HUES48 (cell line): ENCODE results near the gene LIPF.
"Not testable (repeated sequence)": the region's sequence is repeated elsewhere in the genome, so short reads cannot be mapped to it uniquely, and the experiment has no call there.

Experiments
- H3K27ac ChIP-seq: one replicate; pipeline ENCODE4 v1.7.0; 2013; ENCODE audit warnings: low read depth, low read length, inconsistent platforms
- H3K27me3 ChIP-seq: 2 replicates; pipeline ENCODE4 v1.6.1; 2013; ENCODE audit warnings: mild to moderate bottlenecking, low read length; ENCODE audit not compliant: control insufficient read depth, insufficient read depth
- H3K36me3 ChIP-seq: 2 replicates; pipeline ENCODE4 v1.6.1; 2013; ENCODE audit warnings: low read length; ENCODE audit not compliant: control insufficient read depth, insufficient read depth
- H3K4me1 ChIP-seq: 2 replicates; pipeline ENCODE4 v1.6.1; 2013; ENCODE audit warnings: mild to moderate bottlenecking, low read length; ENCODE audit not compliant: control insufficient read depth, insufficient read depth
- H3K4me3 ChIP-seq: 2 replicates; pipeline ENCODE4 v1.5.1; 2013; ENCODE audit warnings: mild to moderate bottlenecking, low read depth, low read length
- H3K9ac ChIP-seq: 2 replicates; pipeline ENCODE4 v1.6.1; 2013; ENCODE audit warnings: mild to moderate bottlenecking, low read depth, low read length, moderate library complexity
- H3K9me3 ChIP-seq: 2 replicates; pipeline ENCODE4 v1.6.1; 2013; ENCODE audit warnings: low read length; ENCODE audit not compliant: control insufficient read depth, insufficient read depth

LIPF gene

DNA sequence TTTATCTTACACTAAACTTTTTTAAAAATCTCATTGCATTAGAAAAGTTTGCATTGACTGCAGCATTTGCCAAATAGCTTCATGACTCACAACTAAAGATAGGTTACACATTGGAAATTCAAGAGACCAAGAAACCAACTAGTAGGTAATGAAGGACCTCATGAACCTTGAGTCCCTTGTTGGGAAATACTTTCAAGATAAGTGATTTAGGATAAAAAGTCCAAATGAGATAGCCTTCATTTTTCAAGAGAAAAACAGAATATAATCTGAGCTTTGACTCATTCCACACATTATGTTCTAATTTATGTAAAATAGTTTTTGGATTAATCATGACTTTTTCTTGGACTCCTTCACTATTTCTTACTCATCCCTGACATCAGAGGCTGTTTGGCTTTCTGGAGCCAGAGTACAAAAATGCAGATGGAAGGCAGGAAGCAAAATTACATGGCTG is 13.1 kb upstream of the LIPF start:
- no peak overlapping the region for H3K9ac ChIP-seq
- H3K4me3 ChIP-seq: no peak overlapping the region
- no peaks in the 10 kb centered on the region for H3K36me3 ChIP-seq
- no peaks in the 10 kb centered on the region for H3K4me1 ChIP-seq
- no peaks in the 10 kb centered on the region for H3K9me3 ChIP-seq
- H3K27me3 ChIP-seq: no peaks in the 10 kb centered on the region
- no peak overlapping the region for H3K27ac ChIP-seq

DNA sequence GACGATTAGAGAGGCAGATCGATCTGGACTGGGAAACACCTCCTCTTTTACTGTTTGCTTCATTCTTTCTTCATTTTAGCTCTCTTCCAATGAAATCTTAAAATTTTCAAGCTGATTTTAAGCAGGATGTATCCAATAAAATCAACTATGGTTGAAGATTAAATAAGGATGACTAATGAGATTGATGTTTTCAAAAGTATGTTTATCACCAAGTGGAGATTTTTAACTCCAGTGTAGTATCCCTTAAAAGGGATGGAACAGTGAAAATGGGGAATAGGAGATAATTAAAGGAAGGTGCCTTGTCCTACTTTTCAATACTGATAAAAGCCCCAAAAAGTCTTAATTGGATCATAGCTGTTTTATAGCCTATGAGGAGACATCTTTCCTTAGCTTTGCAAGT is 11.6 kb upstream of the LIPF start:
- Histone ChIP-seq H3K4me1 (no peaks in the 10 kb centered on the region), H3K9me3 (no peaks in the 10 kb centered on the region), H3K9ac (no peak overlapping the region), H3K27ac (no peak overlapping the region), H3K27me3 (no peaks in the 10 kb centered on the region), H3K4me3 (no peak overlapping the region), H3K36me3 (no peaks in the 10 kb centered on the region)

DNA sequence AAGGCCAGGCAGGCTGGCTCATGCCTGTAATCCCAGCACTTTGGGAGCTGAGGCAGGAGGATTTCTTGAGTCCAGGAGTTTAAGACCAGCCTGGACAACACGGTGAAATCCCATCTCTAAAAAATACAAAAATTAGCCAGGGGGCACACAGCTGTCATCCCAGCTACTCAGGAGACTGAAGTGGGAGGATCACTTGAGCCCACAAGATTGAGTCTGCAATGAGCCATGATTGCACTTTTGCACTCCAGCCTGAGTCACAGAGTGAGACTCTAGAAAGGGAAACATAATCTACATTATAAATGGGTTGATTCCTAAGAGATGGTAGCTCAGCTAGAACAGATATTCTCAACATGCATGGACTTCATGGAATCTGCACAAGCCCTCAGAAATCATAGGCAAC is 6.3 kb upstream of the LIPF start:
- Histone ChIP-seq H3K4me1 (no peaks in the 10 kb centered on the region), H3K9me3 (no peaks in the 10 kb centered on the region), H3K9ac (no peak overlapping the region), H3K4me3 (no peak overlapping the region), H3K27me3 (no peaks in the 10 kb centered on the region), H3K36me3 (no peaks in the 10 kb centered on the region), H3K27ac (no peak overlapping the region)

DNA sequence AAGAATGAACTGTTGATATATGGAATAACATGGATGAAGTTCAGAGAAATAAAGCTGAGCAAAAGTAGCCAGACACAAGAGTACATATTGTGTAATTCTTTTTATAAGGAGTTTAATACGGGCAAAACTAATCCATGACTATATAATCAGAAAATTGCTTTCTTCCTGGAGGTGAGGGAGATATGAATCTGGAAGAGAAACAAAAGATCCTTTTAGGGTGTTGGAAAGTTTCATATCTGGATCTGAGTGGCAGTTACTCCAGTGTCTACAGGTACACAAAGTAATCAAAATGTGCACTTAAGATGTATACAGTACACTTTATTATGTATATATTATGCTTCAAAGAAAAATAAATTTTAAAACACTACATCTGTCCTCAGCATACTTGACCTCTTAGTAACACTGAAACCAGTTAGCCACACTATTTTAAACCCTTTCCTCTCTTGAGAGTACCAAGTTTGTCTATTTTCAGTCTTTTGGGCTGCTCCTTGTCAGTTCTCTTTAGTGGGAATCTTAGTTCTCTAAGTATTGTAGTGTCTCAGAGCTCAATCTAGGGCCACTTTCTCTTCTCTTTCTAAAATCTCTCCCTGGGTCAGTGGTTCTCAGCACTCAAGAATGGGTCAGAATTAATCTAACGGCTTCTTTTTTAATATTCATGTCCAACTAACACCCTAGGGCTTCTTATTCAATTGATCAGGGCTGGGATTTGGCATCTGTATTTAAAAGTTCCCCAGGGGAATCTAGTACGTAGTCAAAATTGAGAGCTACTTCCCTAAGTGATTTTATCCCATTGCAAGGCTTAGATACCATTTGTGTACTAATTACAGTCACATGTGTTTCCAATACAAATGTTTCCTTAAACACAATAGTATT is 4.3 kb upstream of the LIPF start:
- Histone ChIP-seq H3K36me3 (no peaks in the 10 kb centered on the region), H3K27me3 (no peaks in the 10 kb centered on the region), H3K27ac (no peak overlapping the region), H3K4me1 (no peaks in the 10 kb centered on the region), H3K4me3 (no peak overlapping the region), H3K9me3 (no peaks in the 10 kb centered on the region), H3K9ac (no peak overlapping the region)

DNA sequence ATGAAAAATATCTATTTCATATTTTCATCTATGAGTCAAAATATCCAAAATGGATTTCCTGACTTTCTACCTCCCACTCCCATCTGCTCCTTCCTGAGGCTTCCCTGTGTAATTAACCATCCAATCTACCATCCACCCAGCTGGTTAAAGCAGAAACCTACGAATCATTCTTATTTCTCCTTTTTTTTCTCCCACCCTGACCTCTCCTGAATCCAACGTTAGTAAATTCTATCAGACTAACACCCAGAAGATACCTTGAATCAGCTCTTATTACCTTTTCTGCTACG is 3.7 kb upstream of the LIPF start:
- no peak overlapping the region for H3K4me3 ChIP-seq
- no peaks in the 10 kb centered on the region for H3K4me1 ChIP-seq
- H3K9me3 ChIP-seq: no peaks in the 10 kb centered on the region
- no peaks in the 10 kb centered on the region for H3K36me3 ChIP-seq
- no peak overlapping the region for H3K27ac ChIP-seq
- H3K9ac ChIP-seq: no peak overlapping the region
- H3K27me3 ChIP-seq: no peaks in the 10 kb centered on the region

DNA sequence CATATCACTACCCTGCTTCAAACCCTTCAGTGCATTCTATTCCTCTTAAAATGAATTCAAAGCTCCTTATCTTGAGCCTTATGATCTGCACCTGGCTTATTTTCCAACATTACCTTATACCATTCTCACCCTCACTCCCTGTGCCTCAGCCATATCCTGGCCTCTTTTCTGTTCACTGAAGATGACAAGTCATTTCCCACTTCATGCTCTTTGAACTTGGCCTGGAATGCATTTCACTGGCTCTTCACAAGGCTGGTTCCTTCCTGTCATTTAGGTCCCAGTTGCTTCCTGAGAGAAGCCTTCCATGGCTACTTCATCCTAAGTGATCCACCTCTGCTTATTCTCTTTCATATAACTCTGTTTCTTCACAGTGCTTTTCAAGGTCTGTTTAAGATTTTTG is 3.2 kb upstream of the LIPF start:
- H3K9ac ChIP-seq: no peak overlapping the region

DNA sequence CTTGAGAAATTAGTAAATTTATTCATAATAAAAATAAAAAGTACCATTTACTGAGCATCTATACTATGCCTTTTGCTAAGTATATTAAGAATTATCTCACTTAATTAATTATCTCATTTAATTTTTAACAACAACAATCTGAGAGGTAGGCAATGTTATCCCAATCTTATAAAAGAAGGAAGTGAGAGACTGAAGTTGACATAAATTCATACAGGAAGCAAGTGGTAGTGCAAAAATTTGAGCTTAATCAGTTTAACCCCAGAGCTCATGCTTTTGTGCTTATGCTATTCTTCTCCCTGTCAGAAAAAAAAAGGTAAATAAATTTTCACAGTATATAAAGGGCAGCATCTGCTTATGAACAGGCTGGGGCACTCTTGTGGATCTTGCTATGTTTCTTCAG is 2.7 kb upstream of the LIPF start:
- Histone ChIP-seq H3K36me3 (no peaks in the 10 kb centered on the region), H3K9me3 (no peaks in the 10 kb centered on the region), H3K27me3 (no peaks in the 10 kb centered on the region), H3K4me1 (no peaks in the 10 kb centered on the region), H3K27ac (no peak overlapping the region), H3K4me3 (no peak overlapping the region), H3K9ac (no peak overlapping the region)

More for the DNA sequence above, 3.2 kb upstream of the LIPF start:
- Histone ChIP-seq H3K9me3 (no peaks in the 10 kb centered on the region), H3K36me3 (no peaks in the 10 kb centered on the region), H3K27me3 (no peaks in the 10 kb centered on the region), H3K4me3 (no peak overlapping the region), H3K27ac (no peak overlapping the region), H3K4me1 (no peaks in the 10 kb centered on the region)

DNA sequence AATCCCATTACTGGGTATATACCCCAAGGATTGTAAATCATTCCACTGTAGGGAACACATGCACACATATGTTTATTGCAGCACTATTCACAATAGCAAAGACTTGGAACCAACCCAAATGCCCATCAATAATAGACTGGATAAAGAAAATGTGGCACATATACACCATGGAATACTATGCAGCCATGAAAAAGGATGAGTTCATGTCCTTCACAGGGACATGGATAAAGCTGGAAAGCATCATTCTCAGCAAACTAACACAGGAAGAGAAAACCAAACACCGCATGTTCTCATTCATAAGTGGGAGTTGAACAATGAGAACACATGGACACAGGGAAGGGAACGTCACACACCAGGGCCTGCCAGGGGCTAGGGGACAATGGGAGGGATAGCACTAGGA is 1.1 kb upstream of the LIPF start:
- not testable (repeated sequence) for H3K27ac ChIP-seq, H3K9ac ChIP-seq, H3K4me3 ChIP-seq, H3K9me3 ChIP-seq, H3K4me1 ChIP-seq, H3K36me3 ChIP-seq, H3K27me3 ChIP-seq

DNA sequence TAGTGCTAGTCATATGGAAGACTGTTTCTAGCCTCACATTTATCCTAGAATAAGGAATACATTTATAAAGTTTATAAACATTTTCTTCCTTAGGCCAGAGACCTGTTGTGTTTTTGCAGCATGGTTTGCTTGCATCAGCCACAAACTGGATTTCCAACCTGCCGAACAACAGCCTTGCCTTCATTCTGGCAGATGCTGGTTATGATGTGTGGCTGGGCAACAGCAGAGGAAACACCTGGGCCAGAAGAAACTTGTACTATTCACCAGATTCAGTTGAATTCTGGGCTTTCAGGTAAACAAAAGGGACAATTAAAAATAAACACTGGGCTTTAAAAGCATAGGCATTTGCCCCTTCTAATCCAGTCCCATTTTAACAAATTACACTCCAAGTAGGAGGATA is 4.2 kb downstream of the LIPF start:
- no peak overlapping the region for H3K4me3 ChIP-seq
- no peak overlapping the region for H3K27ac ChIP-seq
- no peaks in the 10 kb centered on the region for H3K4me1 ChIP-seq
- H3K9ac ChIP-seq: no peak overlapping the region
- H3K27me3 ChIP-seq: no peaks in the 10 kb centered on the region
- no peaks in the 10 kb centered on the region for H3K9me3 ChIP-seq
- H3K36me3 ChIP-seq: no peaks in the 10 kb centered on the region

DNA sequence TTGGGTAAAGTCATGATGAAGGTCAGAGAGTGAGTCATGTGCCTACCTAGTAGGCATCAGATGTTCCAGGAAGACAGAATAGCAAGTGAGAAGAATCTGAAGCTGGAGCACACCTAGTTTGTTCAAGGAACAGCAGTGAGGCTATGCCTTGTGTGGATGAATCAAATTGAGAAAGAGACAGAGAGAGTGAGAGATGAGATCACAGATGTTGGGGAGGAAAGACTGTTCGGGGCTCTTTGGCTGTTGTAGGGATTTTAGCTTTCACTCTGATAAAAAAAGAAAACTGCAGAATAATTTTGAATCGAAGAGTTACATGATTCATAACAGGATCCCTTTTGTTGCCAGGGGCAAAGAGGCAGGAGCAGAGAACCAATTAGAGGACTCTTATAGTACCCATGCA is 6.3 kb downstream of the LIPF start:
- no peaks in the 10 kb centered on the region for H3K27me3 ChIP-seq
- H3K9me3 ChIP-seq: no peaks in the 10 kb centered on the region
- no peak overlapping the region for H3K4me3 ChIP-seq
- no peaks in the 10 kb centered on the region for H3K36me3 ChIP-seq
- no peak overlapping the region for H3K27ac ChIP-seq
- no peak overlapping the region for H3K9ac ChIP-seq
- no peaks in the 10 kb centered on the region for H3K4me1 ChIP-seq

DNA sequence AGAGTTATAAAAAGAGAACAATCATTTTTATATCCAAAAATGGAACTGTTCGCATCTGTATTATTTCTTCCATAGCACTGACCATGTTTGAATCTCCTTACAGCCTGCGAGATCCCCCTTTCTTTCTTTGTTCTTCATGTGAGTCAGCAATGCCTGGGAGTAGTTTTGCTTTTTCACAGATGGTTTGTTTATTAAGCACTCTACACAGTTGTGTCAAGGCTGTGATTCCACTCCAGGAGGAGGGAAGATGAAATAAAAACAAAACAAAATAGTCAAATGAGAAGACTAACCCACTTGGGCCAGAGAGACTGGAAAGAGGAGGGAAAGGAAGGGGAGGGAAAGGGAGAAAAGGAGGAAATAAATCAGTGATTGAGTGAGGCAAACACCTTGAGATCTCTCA is 7.8 kb downstream of the LIPF start:
- Histone ChIP-seq H3K9me3 (no peaks in the 10 kb centered on the region), H3K27ac (no peak overlapping the region), H3K36me3 (no peaks in the 10 kb centered on the region), H3K27me3 (no peaks in the 10 kb centered on the region), H3K4me3 (no peak overlapping the region), H3K9ac (no peak overlapping the region), H3K4me1 (no peaks in the 10 kb centered on the region)
